ENCODE results near the gene LAMC3. TPM values are rescaled to one million over a fixed set of nuclear protein-coding genes. Genes with fewer than 3 reads are reported as not detected.
A peak's percentile ranks its signal among the peaks of the same experiment; 100 is the strongest.

LAMC3 gene
- polyA plus RNA-seq, 1 of the 3 experiments (the other 2 are of a cell fraction), result 0.07 TPM

DNA sequence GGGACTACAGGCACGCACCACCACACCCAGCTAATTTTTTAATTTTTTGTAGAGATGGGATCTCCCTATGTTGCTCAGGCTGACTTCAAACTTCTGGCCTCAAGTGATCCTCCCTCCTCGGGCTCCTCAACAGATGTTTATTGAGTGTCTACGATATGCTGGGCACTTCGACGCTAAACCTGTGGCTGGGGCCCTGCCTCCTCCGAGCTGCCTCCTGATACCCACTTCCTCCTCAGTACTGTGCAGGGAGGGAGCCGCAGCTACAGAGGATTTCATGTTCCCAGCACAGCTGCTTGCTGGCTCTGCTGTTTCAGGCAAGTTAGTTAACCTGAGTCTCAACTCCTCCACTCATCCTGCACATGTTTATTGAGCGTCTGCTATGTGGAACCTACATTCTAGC lies 97.0 kb downstream of the LAMC3 start:
- Histone ChIP-seq H4K20me1 (ENCODE audit: insufficient read depth) (no peaks in the 10 kb centered on the region), H3K79me2 (ENCODE audit: insufficient read depth) (no peaks in the 10 kb centered on the region), H3K9me2 (no peaks in the 10 kb centered on the region), H3K27me3 (ENCODE audit: insufficient read depth) (no peaks in the 10 kb centered on the region; the same call in 1 of the 2 replicates), H3K4me2 (no peak overlapping the region), H3K27ac (ENCODE audit: low read depth in 2 of 2, low read length in 1 of 2) (no peak overlapping the region), H3K4me3 (ENCODE audit: low read depth in 2 of 2, low read length in 1 of 2) (no peak overlapping the region), H3K36me3 (replicated peaks in 1 of 2; ENCODE audit: control insufficient read depth in 1 of 2, insufficient read depth in 2 of 2, low read length in 1 of 2) (no peaks in the 10 kb centered on the region), H2AFZ (ENCODE audit: low read depth) (no peak overlapping the region), H3K9ac (no peak overlapping the region), H3K9me3 (no peaks in the 10 kb centered on the region), H3K4me1 (ENCODE audit: control insufficient read depth in 1 of 2, insufficient read depth in 2 of 2, low read depth in 1 of 2, low read length in 1 of 2) (no peaks in the 10 kb centered on the region; a peak in 1 of 4 replicates), H3F3A (replicated peaks; ENCODE audit: insufficient read depth) (no peaks in the 10 kb centered on the region)
- TF ChIP-seq, protein P1, sequence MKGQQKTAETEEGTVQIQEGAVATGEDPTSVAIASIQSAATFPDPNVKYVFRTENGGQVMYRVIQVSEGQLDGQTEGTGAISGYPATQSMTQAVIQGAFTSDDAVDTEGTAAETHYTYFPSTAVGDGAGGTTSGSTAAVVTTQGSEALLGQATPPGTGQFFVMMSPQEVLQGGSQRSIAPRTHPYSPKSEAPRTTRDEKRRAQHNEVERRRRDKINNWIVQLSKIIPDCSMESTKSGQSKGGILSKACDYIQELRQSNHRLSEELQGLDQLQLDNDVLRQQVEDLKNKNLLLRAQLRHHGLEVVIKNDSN (IDR thresholded peaks at IDR 0.05; ENCODE audit: borderline replicate concordance, low read depth), result no peak
- no peak for TF ChIP-seq TAF1 (IDR thresholded peaks at IDR 0.05; ENCODE audit: borderline replicate concordance, low read depth, low read length)
- TF ChIP-seq YY1 (IDR thresholded peaks at IDR 0.05; ENCODE audit: low read depth), result no peak
- TF ChIP-seq, protein P2, sequence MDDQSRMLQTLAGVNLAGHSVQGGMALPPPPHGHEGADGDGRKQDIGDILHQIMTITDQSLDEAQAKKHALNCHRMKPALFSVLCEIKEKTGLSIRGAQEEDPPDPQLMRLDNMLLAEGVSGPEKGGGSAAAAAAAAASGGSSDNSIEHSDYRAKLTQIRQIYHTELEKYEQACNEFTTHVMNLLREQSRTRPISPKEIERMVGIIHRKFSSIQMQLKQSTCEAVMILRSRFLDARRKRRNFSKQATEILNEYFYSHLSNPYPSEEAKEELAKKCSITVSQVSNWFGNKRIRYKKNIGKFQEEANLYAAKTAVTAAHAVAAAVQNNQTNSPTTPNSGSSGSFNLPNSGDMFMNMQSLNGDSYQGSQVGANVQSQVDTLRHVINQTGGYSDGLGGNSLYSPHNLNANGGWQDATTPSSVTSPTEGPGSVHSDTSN (IDR thresholded peaks at IDR 0.05), result no peak
- CTCF ChIA-PET, result interaction anchor here (0.9 kb wide), 1 partner anchor 48 kb away, joined by 7 read pairs; no protein-coding TSS in a partner anchor
- POLR2A ChIA-PET, result no interaction called here
- no peak for DNase-seq
- WGBS (ENCODE audit: low lambda C conversion rate), result 74% methylated on average over 8 of the region's 8 CpGs

DNA sequence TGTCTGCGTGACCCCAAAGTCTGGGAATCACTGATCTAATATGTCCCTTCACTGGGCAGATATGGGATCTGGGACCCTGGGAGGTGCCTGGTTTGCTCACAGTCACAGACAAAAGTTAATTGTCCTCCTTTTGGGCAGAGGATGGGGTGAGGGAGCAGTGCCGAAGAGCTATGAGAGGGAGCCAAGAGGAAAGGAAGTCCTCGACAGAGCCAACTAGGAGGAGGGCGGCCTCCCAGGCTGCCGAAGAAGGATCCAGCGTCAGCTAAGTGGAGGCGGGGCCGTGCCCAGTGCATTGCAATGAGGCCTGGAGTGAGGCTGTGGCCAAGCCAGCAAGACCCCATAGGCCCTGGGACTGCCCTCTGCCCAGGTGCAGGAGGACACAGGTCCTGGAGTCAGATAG lies 98.8 kb downstream of the LAMC3 start:
- CTCF ChIA-PET, result interaction anchor here (1.9 kb wide), 1 partner anchor 50 kb away, joined by 9 read pairs; no protein-coding TSS in a partner anchor
- Histone ChIP-seq H4K20me1 (ENCODE audit: insufficient read depth) (no peaks in the 10 kb centered on the region), H3K9me2 (no peaks in the 10 kb centered on the region), H3K4me1 (ENCODE audit: control insufficient read depth in 1 of 2, insufficient read depth in 2 of 2, low read depth in 1 of 2, low read length in 1 of 2) (no peaks in the 10 kb centered on the region), H3K4me2 (no peak overlapping the region), H3K27ac (ENCODE audit: low read depth in 2 of 2, low read length in 1 of 2) (no peak overlapping the region), H3K9ac (no peak overlapping the region), H3K79me2 (ENCODE audit: insufficient read depth) (no peaks in the 10 kb centered on the region), H3K27me3 (ENCODE audit: insufficient read depth) (no peaks in the 10 kb centered on the region; the same call in 1 of the 2 replicates), H3K36me3 (replicated peaks in 1 of 2; ENCODE audit: control insufficient read depth in 1 of 2, insufficient read depth in 2 of 2, low read length in 1 of 2) (no peaks in the 10 kb centered on the region), H3K4me3 (ENCODE audit: low read depth in 2 of 2, low read length in 1 of 2) (no peak overlapping the region), H3F3A (replicated peaks; ENCODE audit: insufficient read depth) (no peaks in the 10 kb centered on the region), H3K9me3 (no peaks in the 10 kb centered on the region), H2AFZ (ENCODE audit: low read depth) (no peak overlapping the region)
- peak; percentile 8 for DNase-seq
- WGBS (ENCODE audit: low lambda C conversion rate), result 78% methylated on average over 8 of the region's 8 CpGs
- POLR2A ChIA-PET, result interaction anchor here (0.8 kb wide), 1 partner anchor 18 kb away, joined by 3 read pairs; the partner anchor contains the start of gene NUP214
- no peak for TF ChIP-seq RCOR1 (IDR thresholded peaks at IDR 0.05; ENCODE audit: low read length)
- TF ChIP-seq POLR2AphosphoS5 (IDR thresholded peaks at IDR 0.05; ENCODE audit: low read depth, low read length), result no peak
- TF ChIP-seq, protein P1 (IDR thresholded peaks at IDR 0.05; ENCODE audit: borderline replicate concordance, low read depth), result no peak
- no peak for TF ChIP-seq JUND (IDR thresholded peaks at IDR 0.05)
- no peak for TF ChIP-seq TEAD4 (IDR thresholded peaks at IDR 0.05; ENCODE audit: borderline replicate concordance, insufficient read depth)
- no peak for TF ChIP-seq ELF1 (IDR thresholded peaks at IDR 0.05)
- no peak for TF ChIP-seq EP300 (IDR thresholded peaks at IDR 0.05; ENCODE audit: borderline replicate concordance in 1 of 2, low read depth in 1 of 2, low read length in 1 of 2)
- no peak for TF ChIP-seq SMC3 (IDR thresholded peaks at IDR 0.05; ENCODE audit: low read depth, low read length)

Measured in SK-N-SH (cell line).